GM21526 (cell line): Measurements from ENCODE around the gene GNB5.
"Not testable (repeated sequence)": the region's sequence is repeated elsewhere in the genome, so short reads cannot be mapped to it uniquely, and the experiment has no call there.

Source experiments
- ATAC-seq: cut with Tn5 transposase; IDR thresholded peaks from one replicate; pipeline ENCODE4 v1.9.1; 2021; ENCODE audit warnings: moderate library complexity; ENCODE audit not compliant: unreplicated experiment, low FRiP score

Gene GNB5

DNA sequence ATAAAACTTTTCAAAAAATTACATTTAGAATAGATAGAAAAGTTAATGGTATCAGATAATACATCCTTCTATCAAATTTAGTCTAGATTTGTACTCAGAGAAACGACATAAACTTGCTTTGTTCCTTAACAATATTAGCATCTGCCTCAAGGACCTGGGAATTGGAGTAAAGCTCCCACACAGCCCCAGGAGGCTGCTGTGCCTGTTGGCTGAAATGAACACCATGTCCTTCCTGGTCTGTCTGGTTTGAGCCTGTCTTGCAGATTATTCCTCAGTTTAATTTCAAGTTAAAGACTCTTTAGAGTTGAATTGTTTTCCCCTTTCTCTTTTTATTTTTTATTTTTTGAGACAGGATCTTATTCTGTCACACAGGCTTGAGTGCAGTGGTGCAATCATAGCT lies 19.4 kb downstream of the GNB5 start:
- no peak for ATAC-seq

DNA sequence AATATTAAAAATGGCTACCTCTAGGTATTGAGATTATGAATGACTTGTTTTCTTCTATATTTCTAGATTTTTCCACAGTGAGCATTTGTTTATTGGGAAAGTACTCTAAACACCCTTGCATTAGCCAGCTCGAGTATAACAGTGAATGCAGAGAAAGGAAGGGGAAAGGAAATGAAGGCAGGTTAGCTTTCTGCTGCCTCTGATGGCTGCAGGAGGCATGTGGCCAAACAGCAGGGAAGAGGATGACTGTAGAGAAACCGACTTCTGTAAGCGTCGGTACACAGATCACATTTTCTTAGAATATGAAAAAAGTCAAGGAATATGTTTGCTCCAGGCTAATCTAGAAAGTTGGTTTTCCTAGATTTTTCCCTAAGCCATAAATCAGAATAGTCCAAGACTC lies 19.8 kb downstream of the GNB5 start:
- ATAC-seq, result no peak

DNA sequence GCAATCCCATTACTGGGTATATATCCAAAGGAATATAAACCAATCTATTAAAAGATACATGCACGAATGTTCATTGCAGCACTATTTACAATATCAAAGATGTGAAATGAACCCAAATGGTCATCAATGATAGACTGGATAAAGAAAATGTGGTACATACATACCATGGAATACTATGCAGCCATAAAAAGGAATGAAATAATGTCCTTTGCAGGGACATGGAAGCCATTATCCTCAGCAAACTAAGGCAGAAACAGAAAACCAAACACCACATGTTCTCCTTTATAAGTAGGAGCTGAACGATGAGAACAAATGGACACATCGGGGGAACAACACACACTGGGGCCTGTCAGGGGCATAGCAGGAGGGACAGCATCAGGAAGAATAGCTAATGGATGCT lies 21.0 kb downstream of the GNB5 start:
- ATAC-seq, result not testable (repeated sequence)

DNA sequence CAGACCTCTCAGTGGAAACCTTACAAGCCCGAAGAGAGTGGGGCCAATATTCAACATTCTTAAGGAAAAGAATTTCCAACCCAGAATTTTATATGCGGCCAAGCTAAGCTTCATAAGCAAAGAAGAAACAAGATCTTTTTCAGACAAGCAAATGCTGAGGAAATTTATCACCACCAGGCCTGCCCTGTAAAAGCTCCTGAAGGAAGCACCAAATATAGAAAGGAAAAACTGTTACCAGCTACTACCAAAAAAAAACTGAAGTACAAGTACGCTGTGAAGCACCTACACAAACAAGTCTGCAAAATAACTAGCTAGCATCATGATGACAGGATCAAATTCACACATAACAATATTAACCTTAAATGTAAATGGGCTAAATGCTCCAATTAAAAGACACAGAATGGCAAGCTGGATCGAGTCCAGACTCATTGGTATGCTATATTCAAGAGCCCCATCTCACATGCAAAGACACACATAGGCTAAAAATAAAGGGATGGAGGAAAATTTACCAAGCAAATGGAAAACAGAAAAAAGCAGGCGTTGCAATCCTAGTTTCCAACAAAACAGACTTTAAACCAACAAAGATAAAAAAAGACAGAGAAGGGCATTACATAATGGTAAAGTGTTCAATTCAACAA lies 25.6 kb downstream of the GNB5 start:
- ATAC-seq, result not testable (repeated sequence)

DNA sequence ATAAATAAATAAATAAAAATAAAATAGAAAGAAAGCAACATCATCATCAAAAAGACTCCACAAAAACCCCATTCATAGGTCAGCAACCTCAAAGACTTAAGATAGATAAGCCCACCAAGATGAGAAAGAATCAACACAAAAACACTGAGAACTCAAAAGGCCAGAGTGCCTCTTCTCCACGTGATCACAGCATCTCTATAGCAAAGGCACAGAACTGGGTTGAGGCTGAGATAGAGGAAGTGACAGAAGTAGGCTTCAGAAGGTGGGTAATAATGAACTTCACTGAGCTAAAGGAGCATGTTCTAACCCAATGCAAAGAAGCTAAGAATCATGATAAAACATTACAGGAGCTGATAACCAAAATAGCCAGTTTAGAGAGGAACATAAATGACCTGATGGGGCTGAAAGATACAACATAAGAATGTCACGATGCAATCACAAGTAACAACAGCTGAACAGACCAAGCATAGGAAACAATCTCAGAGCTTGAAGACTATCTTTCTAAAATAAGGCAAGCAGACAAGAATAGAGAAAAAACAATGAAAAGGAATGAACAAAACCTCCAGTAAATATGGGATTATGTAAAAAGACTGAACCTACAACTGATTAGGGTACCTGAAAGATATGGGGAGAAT lies 26.4 kb downstream of the GNB5 start:
- no peak for ATAC-seq

DNA sequence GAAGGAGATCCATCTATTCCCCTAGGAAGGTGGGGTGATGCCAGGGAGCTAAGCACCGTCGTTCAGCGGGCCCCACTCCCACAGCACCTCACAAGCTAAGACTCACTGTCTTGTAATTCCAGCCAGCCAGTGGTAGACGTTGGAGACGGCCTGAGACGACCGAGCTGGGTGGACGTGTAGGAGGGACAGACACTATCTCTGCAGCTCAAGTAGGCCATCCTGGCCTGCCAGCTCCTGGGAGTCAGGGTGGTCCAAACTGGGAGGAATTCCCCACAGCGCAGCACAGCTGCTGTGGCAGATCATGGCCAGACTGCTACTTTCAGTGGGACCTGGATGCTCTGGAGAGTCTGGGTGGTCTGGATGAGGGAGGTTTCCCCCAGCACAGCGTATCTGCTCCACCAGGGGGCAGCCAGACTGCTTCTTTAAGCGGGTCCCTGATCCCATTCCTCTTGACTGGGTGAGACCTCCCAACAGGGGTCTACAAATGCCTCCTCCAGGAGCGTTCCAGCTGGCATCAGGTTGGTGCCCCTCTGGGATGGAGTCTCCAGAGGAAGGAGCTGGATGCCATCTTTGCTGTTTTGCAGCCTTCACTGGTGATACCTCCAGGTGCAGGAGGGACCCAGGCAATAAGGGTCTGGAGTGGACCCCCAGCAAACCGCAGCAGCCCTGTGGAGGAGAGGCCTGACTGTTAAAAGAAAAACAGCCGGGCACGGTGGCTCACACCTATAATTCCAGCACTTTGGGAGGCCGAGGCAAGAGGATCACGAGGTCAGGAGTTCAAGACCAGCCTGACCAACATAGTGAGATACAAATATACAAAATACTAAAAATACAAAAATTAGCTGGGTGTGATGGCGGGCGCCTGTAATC lies 27.6 kb downstream of the GNB5 start:
- no peak for ATAC-seq

DNA sequence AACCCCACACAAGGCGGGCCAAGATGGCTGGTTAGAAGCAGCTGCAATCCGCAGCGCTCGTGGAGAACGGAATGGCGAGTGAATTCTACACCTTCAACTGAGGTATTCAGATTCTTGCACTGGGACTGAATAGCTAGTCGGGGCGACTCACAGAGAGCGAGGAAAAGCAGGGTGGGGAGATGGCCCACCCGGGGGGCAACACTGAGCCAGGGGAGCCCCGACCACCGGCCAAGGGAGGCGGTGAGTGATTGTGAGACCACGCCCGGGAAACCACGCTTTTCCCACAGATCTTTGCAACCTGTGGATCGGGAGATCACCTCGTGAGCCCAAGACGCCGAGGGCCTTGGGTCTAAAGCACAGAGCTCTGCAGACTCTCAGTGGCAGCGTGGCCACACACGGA lies 28.3 kb downstream of the GNB5 start:
- ATAC-seq, result no peak

DNA sequence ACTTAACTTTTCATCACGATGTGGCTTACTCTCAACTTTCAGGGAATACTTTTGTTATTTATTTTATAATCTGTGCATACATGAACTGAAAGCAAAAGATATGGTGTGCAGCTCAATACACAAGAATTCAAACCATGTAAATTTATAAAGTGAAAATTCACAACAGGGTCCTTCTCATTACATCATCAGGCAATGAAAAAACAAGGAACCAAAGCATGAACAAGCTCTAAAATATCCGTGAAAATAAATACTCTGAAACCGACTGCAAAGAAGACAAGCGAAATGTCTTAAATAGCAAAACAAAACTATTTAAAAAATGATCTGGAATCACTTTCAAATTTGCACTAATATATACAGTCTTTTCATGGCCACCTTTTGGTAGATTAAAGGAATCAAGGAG lies 28.9 kb downstream of the GNB5 start:
- ATAC-seq, result no peak

DNA sequence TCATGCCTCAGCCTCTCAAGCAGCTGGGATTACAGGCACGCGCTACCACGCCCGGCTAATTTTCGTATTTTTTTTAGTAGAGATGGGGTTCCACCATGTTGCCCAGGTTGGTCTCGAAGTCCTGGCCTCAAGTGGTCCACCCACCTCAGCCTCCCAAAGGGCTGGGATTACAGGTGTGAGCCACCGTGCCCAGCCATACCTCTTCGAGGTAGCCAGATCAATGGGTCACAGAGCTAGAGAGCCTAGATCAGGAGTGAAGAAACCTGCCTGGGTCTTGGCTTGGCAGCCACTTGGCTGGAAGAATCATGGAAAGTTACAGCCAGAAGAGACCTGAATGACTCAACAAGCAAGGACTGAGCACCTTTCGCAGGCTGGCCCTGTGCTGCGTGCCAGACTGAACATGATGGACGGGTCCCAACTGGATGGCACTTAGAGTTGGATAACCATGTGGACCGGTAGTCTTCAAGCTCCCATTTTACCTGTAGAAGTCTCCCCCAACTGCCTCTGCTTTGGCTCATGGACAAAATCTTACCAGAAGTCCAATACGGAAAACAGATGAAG lies 29.7 kb downstream of the GNB5 start:
- ATAC-seq, result no peak

DNA sequence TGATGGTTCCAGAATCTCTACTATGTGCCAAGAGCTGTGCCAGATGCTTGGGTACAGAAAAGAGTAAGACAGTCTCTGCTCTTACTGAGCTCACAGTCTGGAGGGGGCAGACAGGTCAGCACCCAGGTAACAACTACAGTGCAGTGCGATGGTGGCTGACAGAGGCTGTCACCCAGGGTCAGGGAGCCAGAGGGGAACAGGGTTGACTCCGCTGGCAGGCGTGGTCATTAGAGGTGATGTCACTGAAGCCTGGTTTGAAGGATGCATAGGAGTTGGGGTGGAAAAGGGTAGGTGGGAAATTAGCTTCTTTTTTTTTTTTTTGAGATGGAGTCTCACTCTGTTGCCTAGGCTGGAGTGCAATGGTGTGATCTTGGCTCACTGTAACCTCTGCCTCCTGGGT lies 31.5 kb downstream of the GNB5 start:
- no peak for ATAC-seq

DNA sequence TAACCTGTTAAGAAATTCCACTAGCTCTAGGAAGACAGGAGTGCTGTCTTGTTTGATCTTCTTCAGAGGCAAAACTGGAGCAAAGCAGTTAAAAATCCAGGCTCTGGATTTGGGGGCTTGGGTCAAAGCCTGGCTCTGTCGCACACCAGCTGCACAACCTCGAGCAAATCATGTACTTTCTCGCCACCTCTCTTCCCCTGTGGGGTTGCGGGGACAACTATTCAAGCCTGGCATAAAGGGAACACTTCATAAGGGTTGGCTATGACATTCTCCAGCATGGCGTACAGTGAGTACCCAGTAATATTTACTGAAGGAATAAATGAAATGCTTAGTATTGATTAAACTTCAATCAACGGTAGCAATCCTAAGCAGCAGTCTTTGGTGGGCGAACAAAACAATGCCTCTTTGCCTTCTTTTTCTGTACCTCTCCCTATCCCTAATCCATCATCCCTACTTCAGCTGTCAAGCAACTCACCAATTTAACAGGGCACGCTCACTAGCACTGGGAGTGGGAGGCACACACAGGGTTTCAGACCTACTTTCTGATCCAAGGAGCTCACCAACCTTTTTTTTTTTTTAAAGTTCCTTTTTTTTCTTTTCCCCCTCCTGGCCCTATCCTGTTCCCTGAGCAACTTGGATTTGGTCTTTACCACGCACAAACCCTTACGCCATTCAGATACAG lies 33.0 kb downstream of the GNB5 start:
- ATAC-seq, result no peak

DNA sequence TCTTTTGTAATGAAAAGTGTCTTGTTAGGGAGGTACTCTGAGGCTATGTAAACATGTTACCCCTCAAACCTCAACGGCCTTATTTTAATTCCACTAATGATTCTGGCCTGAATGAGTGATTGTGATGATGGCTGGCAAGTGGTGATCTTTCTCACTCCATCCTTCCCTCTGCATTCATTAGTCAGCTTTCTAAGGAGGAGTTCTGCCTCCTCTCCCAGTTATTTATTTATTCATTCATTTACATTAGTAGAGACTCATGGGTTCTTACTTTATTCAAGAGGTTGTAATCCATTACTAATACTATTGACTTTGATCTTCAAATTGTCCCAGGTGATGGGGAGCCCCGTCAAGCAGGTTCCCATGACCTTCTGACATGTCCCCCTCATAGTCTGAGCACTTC lies 35.3 kb downstream of the GNB5 start:
- no peak for ATAC-seq

DNA sequence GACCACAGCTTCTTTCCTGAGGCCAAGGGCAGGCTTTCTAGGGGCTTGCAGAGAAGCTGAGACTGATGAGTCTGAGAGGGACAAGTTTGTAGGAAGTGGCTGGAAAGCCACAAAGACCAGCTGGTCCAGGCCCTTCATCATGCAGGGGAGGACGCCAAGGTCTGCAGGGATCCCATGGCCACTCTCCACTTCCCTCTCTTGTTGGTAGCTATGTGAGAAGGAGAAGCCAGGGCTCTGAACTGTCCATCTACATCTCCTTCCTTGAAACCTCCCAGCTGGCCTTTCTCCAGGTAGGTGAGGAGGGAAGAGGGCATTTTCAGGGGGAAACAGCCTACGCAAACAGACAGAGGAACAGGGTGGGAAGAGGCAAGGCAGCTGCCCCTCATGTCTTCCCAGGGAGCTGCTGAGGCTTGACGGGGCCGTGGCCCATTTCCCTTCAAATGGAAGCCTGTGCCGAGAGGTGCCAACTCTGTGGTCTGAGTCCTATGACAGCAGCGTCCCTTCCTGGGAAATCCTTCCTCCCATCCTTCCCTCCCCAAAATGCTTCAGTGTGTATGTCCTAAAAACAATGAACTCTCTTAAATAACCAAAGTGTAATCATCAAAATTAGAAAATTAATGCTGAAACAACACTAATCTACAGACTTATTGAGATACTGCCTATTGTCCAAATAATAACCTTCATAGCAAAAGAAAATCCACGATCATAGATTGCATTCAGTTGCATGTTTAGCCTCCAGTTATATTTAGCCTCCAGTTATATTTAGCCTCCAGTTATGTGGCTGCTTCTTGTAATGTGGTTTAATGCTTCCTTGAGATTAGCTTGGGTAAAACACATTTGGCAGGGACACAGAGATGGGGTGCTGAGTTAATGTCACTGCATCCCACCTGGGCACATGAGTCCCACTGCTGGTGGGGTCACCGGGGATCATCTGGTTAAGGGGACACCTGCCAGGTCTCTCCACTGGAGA lies 36.0 kb downstream of the GNB5 start:
- ATAC-seq, result no peak

DNA sequence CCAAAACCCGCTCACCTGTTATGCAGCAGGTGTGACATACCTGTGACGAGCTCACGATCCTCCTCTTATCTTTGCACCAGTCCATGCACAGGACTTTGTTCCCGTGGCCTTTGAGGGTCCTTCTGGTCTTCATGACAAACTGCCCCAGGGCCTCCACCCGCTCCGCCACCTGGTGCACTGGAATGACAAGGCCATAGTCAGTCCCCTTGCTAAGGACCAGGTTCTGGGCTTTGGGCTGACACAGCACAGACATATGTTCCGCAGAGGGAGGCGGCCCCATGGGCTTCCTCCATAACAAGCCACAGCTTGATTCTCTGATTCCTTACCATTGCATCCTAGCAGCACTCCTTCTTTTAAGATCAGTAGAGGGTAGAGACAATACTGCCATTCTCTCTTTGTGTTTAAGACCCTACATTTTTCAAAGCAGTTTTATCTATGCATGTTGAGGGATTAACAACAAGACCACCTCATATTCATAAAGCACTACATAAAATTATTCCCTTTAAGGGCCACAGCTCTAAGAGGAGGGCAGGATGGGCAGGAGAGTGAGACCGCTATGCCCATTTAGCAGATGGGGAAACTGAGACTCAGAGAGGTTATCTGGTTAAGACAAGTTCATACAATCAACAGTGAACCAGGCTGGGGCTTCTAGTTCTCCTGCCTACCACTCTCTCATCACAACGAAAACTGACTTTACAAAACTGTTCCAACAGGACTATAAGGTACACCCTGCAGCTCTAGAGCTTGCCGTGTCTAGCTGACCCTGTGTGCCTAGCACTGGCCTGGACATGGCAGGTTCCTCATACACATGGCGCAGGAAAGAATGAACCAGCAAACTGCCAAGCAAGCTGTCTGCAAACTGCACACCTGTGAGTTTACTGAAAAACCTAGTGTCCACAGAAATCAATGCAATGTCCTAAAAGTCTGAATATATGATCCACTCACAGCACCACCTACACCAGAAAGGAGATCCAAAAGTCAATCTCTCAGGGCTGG lies 37.0 kb downstream of the GNB5 start:
- no peak for ATAC-seq

DNA sequence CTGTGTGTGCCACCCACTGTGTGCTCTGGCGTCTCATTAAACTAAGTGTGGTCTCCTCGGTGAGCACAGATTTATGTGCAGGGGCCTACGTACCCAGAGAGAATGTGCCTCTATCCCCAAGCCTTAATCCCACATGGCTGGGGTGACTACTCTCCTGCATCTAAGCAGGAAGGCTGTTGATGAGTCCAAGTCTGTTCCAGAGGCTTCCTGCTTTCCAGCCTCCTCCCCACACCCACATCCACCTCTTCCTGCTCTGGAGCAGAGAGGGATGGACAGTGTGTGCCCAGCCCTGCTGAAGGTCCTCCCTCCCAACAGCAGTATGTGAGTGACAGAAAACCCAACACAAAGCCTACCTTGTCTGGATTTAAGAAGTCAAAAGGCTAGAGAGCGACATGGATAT lies 39.8 kb downstream of the GNB5 start:
- no peak for ATAC-seq

DNA sequence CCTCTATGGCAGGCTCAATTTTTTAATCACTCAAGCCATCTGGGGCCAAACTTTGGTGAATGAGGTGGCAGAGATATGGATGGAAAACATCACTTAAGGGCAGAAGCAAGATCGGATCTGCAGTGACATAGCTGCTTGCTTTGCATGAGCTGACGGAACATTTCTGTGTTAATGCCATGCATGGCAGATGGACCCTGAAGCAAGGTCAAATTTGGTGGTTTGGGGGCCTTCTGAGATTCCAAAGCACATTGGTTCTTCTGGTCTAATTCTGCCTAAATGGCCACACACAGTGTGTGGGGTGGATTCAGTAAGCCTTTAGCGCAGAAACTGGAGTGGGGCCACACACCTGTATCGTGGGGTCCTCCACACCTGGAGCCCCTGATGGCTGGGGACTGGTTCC lies 40.3 kb downstream of the GNB5 start:
- ATAC-seq, result no peak

DNA sequence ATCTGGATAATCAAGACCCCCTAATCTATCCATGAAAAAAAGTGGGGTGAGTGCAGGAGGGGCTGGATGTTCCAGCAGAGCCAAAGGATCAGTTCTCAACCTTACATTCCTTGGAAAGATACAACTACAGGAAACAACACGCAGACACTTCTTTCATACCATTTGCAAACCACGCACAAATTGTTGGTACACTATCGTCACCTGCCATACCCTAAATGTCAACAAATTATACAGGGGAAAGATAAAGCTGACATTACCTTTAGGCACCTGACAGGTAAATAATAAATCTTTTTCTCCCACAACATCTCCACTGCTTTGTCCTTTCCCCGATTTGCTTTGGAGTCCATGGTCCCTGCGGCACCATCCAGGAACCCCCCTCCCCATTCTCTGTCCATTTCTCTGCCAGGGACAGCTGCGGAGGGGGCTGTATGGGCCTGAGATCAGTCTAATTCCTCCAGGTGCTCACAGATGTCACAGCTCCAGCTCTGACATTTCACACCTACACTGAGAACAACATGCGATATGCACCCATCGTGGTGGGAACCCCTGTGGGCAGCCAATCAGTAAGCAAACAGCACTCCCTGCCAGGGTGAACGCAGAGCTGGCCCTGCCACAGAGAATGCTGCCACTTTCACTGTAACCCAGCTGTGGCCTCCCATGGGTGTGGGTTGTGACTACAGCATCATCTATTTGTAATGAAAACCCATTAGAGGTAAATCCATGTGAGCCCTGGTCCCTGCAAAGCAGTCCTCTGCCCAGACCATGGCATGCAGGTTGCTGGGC lies 41.0 kb downstream of the GNB5 start:
- no peak for ATAC-seq

DNA sequence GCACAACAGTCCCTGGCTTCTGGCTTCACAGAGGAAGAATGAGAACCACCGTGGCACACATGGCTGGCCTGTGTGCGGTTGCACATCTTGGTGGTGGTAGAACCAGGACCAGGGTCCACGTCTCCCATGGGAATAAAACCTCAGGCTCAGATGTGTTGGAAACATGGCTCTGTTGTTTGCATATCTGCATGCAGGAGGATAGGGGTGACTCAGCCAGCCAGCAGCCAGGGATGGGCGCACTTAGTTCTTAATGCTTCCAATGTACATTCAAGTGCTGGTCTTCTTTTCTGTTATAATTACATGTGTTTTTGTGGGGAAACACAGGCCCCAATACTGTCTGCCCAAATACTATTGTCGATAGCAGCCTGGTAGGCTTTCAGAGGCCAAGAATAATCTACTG lies 42.8 kb downstream of the GNB5 start:
- no peak for ATAC-seq
